ENCODE results near the gene SLC33A1.

- TF ChIP-seq REST (IDR thresholded peaks at IDR 0.05) = no peak
- no peak for TF ChIP-seq CTCF (IDR thresholded peaks at IDR 0.05; ENCODE audit: low read depth, low read length, missing input control)
- TF ChIP-seq RAD21 (IDR thresholded peaks at IDR 0.05) = no peak
- no peak for TF ChIP-seq RXRA (IDR thresholded peaks at IDR 0.05)
- TF ChIP-seq SP1 (IDR thresholded peaks at IDR 0.05) = no peak
Observed at GRCh38 chr3:155805204-155805801, 48.9 kb downstream of the SLC33A1 start.
